ENCODE measurements around the gene MRPL18. TPM values are rescaled to one million over a fixed set of nuclear protein-coding genes. Genes with fewer than 3 reads are reported as not detected.

MRPL18 gene
- total and polyA plus RNA-seq, 9 of the 15 experiments (the other 6 are each of a cell fraction or from before 2014, with no cell fraction given): 149 to 456 (median 196) TPM

DNA sequence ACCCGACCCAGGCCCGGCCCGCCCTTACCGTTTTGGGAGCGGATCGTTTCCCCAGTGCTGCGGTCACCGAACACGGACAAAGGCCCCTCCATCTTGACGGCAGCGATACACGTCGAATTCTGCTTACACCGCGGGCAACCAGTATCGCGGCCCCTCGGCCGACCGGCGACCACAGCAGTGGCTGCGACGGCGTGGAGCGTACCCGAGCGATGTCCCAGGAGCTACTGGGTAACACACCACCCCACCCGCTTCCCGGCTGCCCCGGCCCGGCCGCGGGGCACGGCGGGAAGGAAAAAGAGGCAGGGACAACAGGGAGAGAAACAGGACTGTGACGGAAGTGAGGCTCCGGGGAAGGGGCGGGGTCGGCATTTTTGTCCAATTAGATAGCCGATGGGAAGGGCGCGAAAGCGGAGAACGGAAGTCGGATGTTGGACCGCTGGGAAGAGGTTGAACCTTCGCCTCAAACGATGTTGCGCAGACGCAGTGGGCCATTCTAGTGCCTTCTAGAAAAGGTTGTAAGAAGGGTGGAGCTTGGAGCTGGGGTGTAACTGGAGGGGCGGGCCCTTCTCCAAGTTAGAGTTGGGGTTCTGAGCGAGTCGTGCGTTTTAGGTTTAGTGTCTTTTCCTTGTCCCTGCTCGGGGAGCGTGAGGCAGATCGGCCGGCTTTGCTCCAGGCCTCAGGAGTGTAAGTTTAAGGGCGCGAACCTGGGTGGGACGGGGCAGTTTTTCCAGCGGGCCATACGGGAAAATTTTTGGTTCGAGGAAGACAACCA, 704 bp upstream of the MRPL18 start, which contains the start of gene TCP1 (continued):
- TF ChIP-seq SIX5 (IDR thresholded peaks at IDR 0.05; ENCODE audit: borderline replicate concordance in 1 of 2, insufficient read depth in 1 of 2, low read depth in 1 of 2, low read length in 2 of 2): no peak
- TF ChIP-seq ZNF57 (CRISPR knock-in tag; IDR thresholded peaks at IDR 0.05): no peak
- 0 out of 4 replicates have a peak, but pooled peaks of 1 of the 2 experiments have one; percentile 33 for TF ChIP-seq ARNT (IDR thresholded peaks at IDR 0.05)
- TF ChIP-seq, protein P1, sequence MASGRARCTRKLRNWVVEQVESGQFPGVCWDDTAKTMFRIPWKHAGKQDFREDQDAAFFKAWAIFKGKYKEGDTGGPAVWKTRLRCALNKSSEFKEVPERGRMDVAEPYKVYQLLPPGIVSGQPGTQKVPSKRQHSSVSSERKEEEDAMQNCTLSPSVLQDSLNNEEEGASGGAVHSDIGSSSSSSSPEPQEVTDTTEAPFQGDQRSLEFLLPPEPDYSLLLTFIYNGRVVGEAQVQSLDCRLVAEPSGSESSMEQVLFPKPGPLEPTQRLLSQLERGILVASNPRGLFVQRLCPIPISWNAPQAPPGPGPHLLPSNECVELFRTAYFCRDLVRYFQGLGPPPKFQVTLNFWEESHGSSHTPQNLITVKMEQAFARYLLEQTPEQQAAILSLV (tag; IDR thresholded peaks at IDR 0.05): no peak
- TF ChIP-seq, protein P2, sequence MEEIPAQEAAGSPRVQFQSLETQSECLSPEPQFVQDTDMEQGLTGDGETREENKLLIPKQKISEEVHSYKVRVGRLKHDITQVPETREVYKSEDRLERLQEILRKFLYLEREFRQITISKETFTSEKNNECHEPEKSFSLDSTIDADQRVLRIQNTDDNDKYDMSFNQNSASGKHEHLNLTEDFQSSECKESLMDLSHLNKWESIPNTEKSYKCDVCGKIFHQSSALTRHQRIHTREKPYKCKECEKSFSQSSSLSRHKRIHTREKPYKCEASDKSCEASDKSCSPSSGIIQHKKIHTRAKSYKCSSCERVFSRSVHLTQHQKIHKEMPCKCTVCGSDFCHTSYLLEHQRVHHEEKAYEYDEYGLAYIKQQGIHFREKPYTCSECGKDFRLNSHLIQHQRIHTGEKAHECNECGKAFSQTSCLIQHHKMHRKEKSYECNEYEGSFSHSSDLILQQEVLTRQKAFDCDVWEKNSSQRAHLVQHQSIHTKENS (CRISPR knock-in tag; IDR thresholded peaks at IDR 0.05): no peak
- TF ChIP-seq, protein P3, sequence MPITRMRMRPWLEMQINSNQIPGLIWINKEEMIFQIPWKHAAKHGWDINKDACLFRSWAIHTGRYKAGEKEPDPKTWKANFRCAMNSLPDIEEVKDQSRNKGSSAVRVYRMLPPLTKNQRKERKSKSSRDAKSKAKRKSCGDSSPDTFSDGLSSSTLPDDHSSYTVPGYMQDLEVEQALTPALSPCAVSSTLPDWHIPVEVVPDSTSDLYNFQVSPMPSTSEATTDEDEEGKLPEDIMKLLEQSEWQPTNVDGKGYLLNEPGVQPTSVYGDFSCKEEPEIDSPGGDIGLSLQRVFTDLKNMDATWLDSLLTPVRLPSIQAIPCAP (CRISPR knock-in tag; IDR thresholded peaks at IDR 0.05; ENCODE audit: borderline replicate concordance): no peak
- TF ChIP-seq, protein P4, sequence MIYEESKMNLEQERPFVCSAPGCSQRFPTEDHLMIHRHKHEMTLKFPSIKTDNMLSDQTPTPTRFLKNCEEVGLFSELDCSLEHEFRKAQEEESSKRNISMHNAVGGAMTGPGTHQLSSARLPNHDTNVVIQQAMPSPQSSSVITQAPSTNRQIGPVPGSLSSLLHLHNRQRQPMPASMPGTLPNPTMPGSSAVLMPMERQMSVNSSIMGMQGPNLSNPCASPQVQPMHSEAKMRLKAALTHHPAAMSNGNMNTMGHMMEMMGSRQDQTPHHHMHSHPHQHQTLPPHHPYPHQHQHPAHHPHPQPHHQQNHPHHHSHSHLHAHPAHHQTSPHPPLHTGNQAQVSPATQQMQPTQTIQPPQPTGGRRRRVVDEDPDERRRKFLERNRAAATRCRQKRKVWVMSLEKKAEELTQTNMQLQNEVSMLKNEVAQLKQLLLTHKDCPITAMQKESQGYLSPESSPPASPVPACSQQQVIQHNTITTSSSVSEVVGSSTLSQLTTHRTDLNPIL (CRISPR knock-in tag; IDR thresholded peaks at IDR 0.05): no peak
- TF ChIP-seq, protein P5, sequence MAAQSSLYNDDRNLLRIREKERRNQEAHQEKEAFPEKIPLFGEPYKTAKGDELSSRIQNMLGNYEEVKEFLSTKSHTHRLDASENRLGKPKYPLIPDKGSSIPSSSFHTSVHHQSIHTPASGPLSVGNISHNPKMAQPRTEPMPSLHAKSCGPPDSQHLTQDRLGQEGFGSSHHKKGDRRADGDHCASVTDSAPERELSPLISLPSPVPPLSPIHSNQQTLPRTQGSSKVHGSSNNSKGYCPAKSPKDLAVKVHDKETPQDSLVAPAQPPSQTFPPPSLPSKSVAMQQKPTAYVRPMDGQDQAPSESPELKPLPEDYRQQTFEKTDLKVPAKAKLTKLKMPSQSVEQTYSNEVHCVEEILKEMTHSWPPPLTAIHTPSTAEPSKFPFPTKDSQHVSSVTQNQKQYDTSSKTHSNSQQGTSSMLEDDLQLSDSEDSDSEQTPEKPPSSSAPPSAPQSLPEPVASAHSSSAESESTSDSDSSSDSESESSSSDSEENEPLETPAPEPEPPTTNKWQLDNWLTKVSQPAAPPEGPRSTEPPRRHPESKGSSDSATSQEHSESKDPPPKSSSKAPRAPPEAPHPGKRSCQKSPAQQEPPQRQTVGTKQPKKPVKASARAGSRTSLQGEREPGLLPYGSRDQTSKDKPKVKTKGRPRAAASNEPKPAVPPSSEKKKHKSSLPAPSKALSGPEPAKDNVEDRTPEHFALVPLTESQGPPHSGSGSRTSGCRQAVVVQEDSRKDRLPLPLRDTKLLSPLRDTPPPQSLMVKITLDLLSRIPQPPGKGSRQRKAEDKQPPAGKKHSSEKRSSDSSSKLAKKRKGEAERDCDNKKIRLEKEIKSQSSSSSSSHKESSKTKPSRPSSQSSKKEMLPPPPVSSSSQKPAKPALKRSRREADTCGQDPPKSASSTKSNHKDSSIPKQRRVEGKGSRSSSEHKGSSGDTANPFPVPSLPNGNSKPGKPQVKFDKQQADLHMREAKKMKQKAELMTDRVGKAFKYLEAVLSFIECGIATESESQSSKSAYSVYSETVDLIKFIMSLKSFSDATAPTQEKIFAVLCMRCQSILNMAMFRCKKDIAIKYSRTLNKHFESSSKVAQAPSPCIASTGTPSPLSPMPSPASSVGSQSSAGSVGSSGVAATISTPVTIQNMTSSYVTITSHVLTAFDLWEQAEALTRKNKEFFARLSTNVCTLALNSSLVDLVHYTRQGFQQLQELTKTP (IDR thresholded peaks at IDR 0.05; ENCODE audit: low read depth in 1 of 2, partially characterized antibody in 2 of 2): peak; percentile 49 to 94
- TF ChIP-seq, protein P6, sequence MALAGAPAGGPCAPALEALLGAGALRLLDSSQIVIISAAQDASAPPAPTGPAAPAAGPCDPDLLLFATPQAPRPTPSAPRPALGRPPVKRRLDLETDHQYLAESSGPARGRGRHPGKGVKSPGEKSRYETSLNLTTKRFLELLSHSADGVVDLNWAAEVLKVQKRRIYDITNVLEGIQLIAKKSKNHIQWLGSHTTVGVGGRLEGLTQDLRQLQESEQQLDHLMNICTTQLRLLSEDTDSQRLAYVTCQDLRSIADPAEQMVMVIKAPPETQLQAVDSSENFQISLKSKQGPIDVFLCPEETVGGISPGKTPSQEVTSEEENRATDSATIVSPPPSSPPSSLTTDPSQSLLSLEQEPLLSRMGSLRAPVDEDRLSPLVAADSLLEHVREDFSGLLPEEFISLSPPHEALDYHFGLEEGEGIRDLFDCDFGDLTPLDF (CRISPR knock-in tag; IDR thresholded peaks at IDR 0.05): peak; percentile 98
- TF ChIP-seq, protein P7, sequence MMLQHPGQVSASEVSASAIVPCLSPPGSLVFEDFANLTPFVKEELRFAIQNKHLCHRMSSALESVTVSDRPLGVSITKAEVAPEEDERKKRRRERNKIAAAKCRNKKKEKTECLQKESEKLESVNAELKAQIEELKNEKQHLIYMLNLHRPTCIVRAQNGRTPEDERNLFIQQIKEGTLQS (IDR thresholded peaks at IDR 0.05): no peak
- TF ChIP-seq, protein P7 (CRISPR knock-in tag; conservative IDR thresholded peaks at IDR 0.05): peak; percentile 92
- TF ChIP-seq, protein P8, sequence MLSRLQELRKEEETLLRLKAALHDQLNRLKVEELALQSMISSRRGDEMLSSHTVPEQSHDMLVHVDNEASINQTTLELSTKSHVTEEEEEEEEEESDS (CRISPR knock-in tag; IDR thresholded peaks at IDR 0.05): no peak
- TF ChIP-seq BMI1 (IDR thresholded peaks at IDR 0.05; ENCODE audit: low read length): no peak
- 0 out of 2 replicates have a peak, but pooled peaks have one; percentile 7 for TF ChIP-seq ZNF354B (CRISPR knock-in tag; IDR thresholded peaks at IDR 0.05)
- peak; percentile 93 for TF ChIP-seq FOXJ2 (tag; IDR thresholded peaks at IDR 0.05)

Measured in K562 (cell line).